Spleen (tissue), 11 donors: ENCODE data around the gene ZMYM4. TPM values are rescaled to one million over a fixed set of nuclear protein-coding genes. Genes with fewer than 3 reads are reported as not detected.

Experiments used
- DNase-seq: peaks from one replicate; pipeline ENCODE4 v3.0.0-alpha.2; 2020
- H3K27ac ChIP-seq, 8 donors: fragments of 200-600 bp; sonication (generic) in 7 of 8; 1 replicate in 4 of 8; 2 replicates in 4 of 8; pipeline versions ENCODE4 v1.5.0 to v1.8.0; 2016 to 2021; ENCODE audit warnings: inconsistent platforms in 4 of 8, mild to moderate bottlenecking in 4 of 8, moderate library complexity in 1 of 8
- H3K27me3 ChIP-seq, 7 donors: fragments of 200-600 bp; sonication (generic) in 6 of 7; replicated peaks in 1 of 7; 1 replicate in 4 of 7; 2 replicates in 3 of 7; pipeline versions ENCODE4 v1.5.0 to v1.8.0; 2016 to 2021; ENCODE audit warnings: inconsistent platforms in 3 of 7, mild to moderate bottlenecking in 1 of 7
- H3K36me3 ChIP-seq, 6 donors: fragments of 200-600 bp; sonication (generic) in 5 of 6; 1 replicate in 4 of 6; 2 replicates in 2 of 6; pipeline versions ENCODE4 v1.5.0 to v1.8.0; 2016 to 2021; ENCODE audit warnings: inconsistent platforms in 2 of 6
- H3K4me1 ChIP-seq, 6 donors: fragments of 200-600 bp; sonication (generic) in 5 of 6; 1 replicate in 3 of 6; 2 replicates in 3 of 6; pipeline versions ENCODE4 v1.5.0 to v1.8.0; 2016 to 2021; ENCODE audit warnings: inconsistent platforms in 3 of 6
- H3K4me3 ChIP-seq, 8 donors: fragments of 200-600 bp; sonication (generic) in 7 of 8; 1 replicate in 4 of 8; 2 replicates in 4 of 8; pipeline versions ENCODE4 v1.5.0 to v1.8.0; 2016 to 2021; ENCODE audit warnings: inconsistent platforms in 4 of 8, mild to moderate bottlenecking in 4 of 8, moderate library complexity in 2 of 8
- H3K9me3 ChIP-seq, 8 donors: fragments of 200-600 bp; sonication (generic) in 7 of 8; 1 replicate in 4 of 8; 2 replicates in 4 of 8; pipeline versions ENCODE4 v1.5.0 to v1.8.0; 2016 to 2021; ENCODE audit warnings: inconsistent platforms in 4 of 8
- POLR2A ChIP-seq, 3 donors: fragments of 450-650 bp; IDR thresholded peaks; one replicate each; pipeline ENCODE4 v1.5.1; 2017; ENCODE audit warnings: antibody characterized with exemption in 3 of 3, mild to moderate bottlenecking in 1 of 3
- POLR2AphosphoS5 ChIP-seq, 3 donors: sonication (generic); formaldehyde crosslinking; IDR thresholded peaks; one replicate each; pipeline ENCODE4 v1.5.1; 2017; ENCODE audit warnings: antibody characterized with exemption in 3 of 3
- WGBS, 5 donors: extraction: QIAGEN DNeasy Blood & Tissue Kit in 3 of 5; methylation state at CpG; one replicate each; pipeline versions ENCODE4 v1.1.5 to v1.1.7; 2013 to 2018; 5-methylcytosine and 5-hydroxymethylcytosine counted together
- intact Hi-C: fragments of 100-400 bp; cut with DNase I; formaldehyde crosslinking; loops from one replicate; pipeline ENCODE4 v1.15.0; 2023; ENCODE audit warnings: low total_unique reads
- polyA plus RNA-seq, 3 donors: library from polyadenylated mRNA; stranded (reverse); fragments of 200-250 nt; gene quantifications; one replicate each; pipeline ENCODE4 v1.2.1, GENCODE V29; 2013
- total RNA-seq, 7 donors: library from RNA; depleted of rRNA in 3 of 7; stranded (reverse); fragments of >200 nt in 3 of 7; fragmentation: NEBNext Ultra II Directional in 4 of 7; extraction: Animal tissue kit (Norgen Biotek cat#: 25700) in 4 of 7; gene quantifications; one replicate each; pipeline versions ENCODE4 v1.1.0 to v1.2.1, GENCODE V29; 2016 to 2021
- TF ChIP-seq, protein P1 (sequence below), 11 experiments: fragments of 200-600 bp in 7 of 11; fragments of 450-650 bp in 4 of 11; sonication (generic) in 4 of 11; IDR thresholded peaks in 8 of 11; conservative IDR thresholded peaks in 3 of 11; 1 replicate in 7 of 11; 2 replicates in 4 of 11; pipeline versions ENCODE4 v1.4.0 to v1.8.0; 2016 to 2021; ENCODE audit warnings: antibody characterized with exemption in 11 of 11, inconsistent platforms in 4 of 11, mild to moderate bottlenecking in 1 of 11
- donor health status: healthy with polysubstance abuse.
- donor health status: DM: no; HTN: no; CAD: no; lungs with moderate emphysema.
- donor health status: DM: no; HTN: no; CAD: no.
- donor health status: Bipolar disorder and iron deficiency.
- donor health status: healthy.
- donor health status: DM: no; HTN: no; CAD: no.
- donor health status: DM: yes; HTN: yes; CAD: no.

The ZMYM4 gene
- total and polyA plus RNA-seq, 10 donors = 9.0 to 70.2 (median 47.1) TPM

- TF ChIP-seq POLR2AphosphoS5 (IDR thresholded peaks at IDR 0.05) (no peak), POLR2A (IDR thresholded peaks at IDR 0.05) (no peak)
- TF ChIP-seq, protein P1, sequence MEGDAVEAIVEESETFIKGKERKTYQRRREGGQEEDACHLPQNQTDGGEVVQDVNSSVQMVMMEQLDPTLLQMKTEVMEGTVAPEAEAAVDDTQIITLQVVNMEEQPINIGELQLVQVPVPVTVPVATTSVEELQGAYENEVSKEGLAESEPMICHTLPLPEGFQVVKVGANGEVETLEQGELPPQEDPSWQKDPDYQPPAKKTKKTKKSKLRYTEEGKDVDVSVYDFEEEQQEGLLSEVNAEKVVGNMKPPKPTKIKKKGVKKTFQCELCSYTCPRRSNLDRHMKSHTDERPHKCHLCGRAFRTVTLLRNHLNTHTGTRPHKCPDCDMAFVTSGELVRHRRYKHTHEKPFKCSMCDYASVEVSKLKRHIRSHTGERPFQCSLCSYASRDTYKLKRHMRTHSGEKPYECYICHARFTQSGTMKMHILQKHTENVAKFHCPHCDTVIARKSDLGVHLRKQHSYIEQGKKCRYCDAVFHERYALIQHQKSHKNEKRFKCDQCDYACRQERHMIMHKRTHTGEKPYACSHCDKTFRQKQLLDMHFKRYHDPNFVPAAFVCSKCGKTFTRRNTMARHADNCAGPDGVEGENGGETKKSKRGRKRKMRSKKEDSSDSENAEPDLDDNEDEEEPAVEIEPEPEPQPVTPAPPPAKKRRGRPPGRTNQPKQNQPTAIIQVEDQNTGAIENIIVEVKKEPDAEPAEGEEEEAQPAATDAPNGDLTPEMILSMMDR (IDR thresholded peaks at IDR 0.05 in 8 of 11, conservative IDR thresholded peaks at IDR 0.05 in 3 of 11) = no peak
- intact Hi-C loops = no loop called here
- no peaks in the 10 kb centered on the region for H3K27me3 ChIP-seq
- H3K36me3 ChIP-seq = peaks cover 0 to 34% (median 7%) of the 10 kb centered on the region in 6 donors
- no peak overlapping the region for H3K4me3 ChIP-seq
- no peak overlapping the region for H3K27ac ChIP-seq
- H3K4me1 ChIP-seq = peaks cover 0 to 19% (median 9%) of the 10 kb centered on the region in 6 donors
- WGBS, 5 donors = 94 to 100% (median 96%) methylated on average over 3 of the region's 3 CpGs
- DNase-seq = no peak
- peaks cover 0 to 30% (median 16%) of the 10 kb centered on the region in 8 donors for H3K9me3 ChIP-seq
Measured at GRCh38 chr1:35281565-35281964, 13.1 kb downstream of the ZMYM4 start.

DNA sequence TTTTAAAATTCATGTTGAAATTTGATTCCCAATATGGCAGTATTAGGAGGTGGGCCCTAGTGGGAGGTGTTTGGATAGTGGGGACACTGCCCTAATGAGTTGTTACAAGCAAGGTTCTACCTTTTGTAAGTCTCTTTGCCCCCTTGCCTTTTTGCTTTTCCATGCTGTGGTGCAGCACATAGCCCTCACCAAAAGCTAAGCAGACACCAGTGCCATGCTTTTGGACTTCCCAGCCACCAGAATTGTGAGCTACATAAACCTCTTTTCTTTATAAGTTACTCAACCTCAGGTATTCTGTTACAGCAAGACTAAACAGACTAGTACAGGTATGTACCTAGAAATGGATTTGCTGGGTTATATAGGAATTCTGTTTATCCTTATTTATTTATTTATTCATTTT is 13.7 kb downstream of the ZMYM4 start:
- peaks cover 0 to 16% (median 9%) of the 10 kb centered on the region in 6 donors for H3K4me1 ChIP-seq
- H3K4me3 ChIP-seq = no peak overlapping the region
- peaks cover 0 to 34% (median 7%) of the 10 kb centered on the region in 6 donors for H3K36me3 ChIP-seq
- H3K9me3 ChIP-seq = peaks cover 0 to 30% (median 16%) of the 10 kb centered on the region in 8 donors
- no peaks in the 10 kb centered on the region for H3K27me3 ChIP-seq
- DNase-seq = no peak
- intact Hi-C loops = no loop called here
- TF ChIP-seq POLR2AphosphoS5 (IDR thresholded peaks at IDR 0.05) (no peak), POLR2A (IDR thresholded peaks at IDR 0.05) (no peak)
- TF ChIP-seq, protein P1 (IDR thresholded peaks at IDR 0.05 in 8 of 11, conservative IDR thresholded peaks at IDR 0.05 in 3 of 11) = no peak
- H3K27ac ChIP-seq = no peak overlapping the region

GRCh38 chr1:35284852-35285251 is 16.3 kb downstream of the ZMYM4 start:
- DNase-seq = no peak
- no peak for TF ChIP-seq POLR2A (IDR thresholded peaks at IDR 0.05)
- TF ChIP-seq, protein P1 (IDR thresholded peaks at IDR 0.05 in 8 of 11, conservative IDR thresholded peaks at IDR 0.05 in 3 of 11) = no peak
- no peak for TF ChIP-seq POLR2AphosphoS5 (IDR thresholded peaks at IDR 0.05)
- Histone ChIP-seq H3K36me3 (peaks cover 0 to 21% (median 2%) of the 10 kb centered on the region in 6 donors), H3K27ac (no peak overlapping the region), H3K27me3 (no peaks in the 10 kb centered on the region), H3K9me3 (peaks cover 0 to 23% (median 12%) of the 10 kb centered on the region in 8 donors), H3K4me1 (peaks cover 0 to 27% (median 12%) of the 10 kb centered on the region in 6 donors), H3K4me3 (no peak overlapping the region)
- intact Hi-C loops = no loop called here
- WGBS, 5 donors = 81 to 96% (median 88%) methylated on average over 3 of the region's 3 CpGs

- peaks cover 0 to 35% (median 12%) of the 10 kb centered on the region in 6 donors for H3K4me1 ChIP-seq
- WGBS, 5 donors = 69 to 79% (median 76%) methylated on average over 5 of the region's 5 CpGs
- TF ChIP-seq, protein P1 (IDR thresholded peaks at IDR 0.05 in 8 of 11, conservative IDR thresholded peaks at IDR 0.05 in 3 of 11) = no peak
- H3K27ac ChIP-seq = no peak overlapping the region
- peaks cover 0 to 26% (median 2%) of the 10 kb centered on the region in 6 donors for H3K36me3 ChIP-seq
- peaks cover 0 to 23% (median 12%) of the 10 kb centered on the region in 8 donors for H3K9me3 ChIP-seq
- no peaks in the 10 kb centered on the region for H3K27me3 ChIP-seq
- no peak overlapping the region for H3K4me3 ChIP-seq
- intact Hi-C loops = no loop called here
- DNase-seq = no peak
Measured at GRCh38 chr1:35285771-35286606, 17.5 kb downstream of the ZMYM4 start.
